Measurements from ENCODE around the gene TTC23L.
"Not testable (repeated sequence)": the region's sequence is repeated elsewhere in the genome, so short reads cannot be mapped to it uniquely, and the experiment has no call there.

Gene TTC23L

GRCh38 chr5:34881246-34881645 lies 42.3 kb downstream of the TTC23L start:
- no peak for DNase-seq

GRCh38 chr5:34886392-34887119 lies 47.6 kb downstream of the TTC23L start:
- DNase-seq: no peak

- DNase-seq: no peak
Observed at GRCh38 chr5:34889394-34889793, 50.4 kb downstream of the TTC23L start.

- no peak for DNase-seq
Observed at GRCh38 chr5:34891981-34892380, 53.0 kb downstream of the TTC23L start.

- DNase-seq: no peak
Observed at GRCh38 chr5:34892414-34892813, 53.5 kb downstream of the TTC23L start.

- DNase-seq: no peak
Observed at GRCh38 chr5:34894716-34895115, 55.8 kb downstream of the TTC23L start.

- DNase-seq: no peak
Observed at GRCh38 chr5:34895641-34896419, 56.9 kb downstream of the TTC23L start.

- no peak for DNase-seq
Observed at GRCh38 chr5:34897646-34898045, 58.7 kb downstream of the TTC23L start.

GRCh38 chr5:34898258-34898895 lies 59.4 kb downstream of the TTC23L start:
- peak; percentile 72 for DNase-seq

GRCh38 chr5:34899066-34899465 lies 60.1 kb downstream of the TTC23L start:
- DNase-seq: no peak

GRCh38 chr5:34900652-34901051 lies 61.7 kb downstream of the TTC23L start:
- no peak for DNase-seq

- no peak for DNase-seq
Observed at GRCh38 chr5:34903260-34903659, 64.3 kb downstream of the TTC23L start.

GRCh38 chr5:34905564-34905963 lies 66.6 kb downstream of the TTC23L start:
- no peak for DNase-seq

GRCh38 chr5:34913072-34913471 lies 74.1 kb downstream of the TTC23L start:
- no peak for DNase-seq

- DNase-seq: peak; percentile 74
Observed at GRCh38 chr5:34914671-34915138, 75.7 kb downstream of the TTC23L start.

- DNase-seq: peak; percentile 97
Observed at GRCh38 chr5:34915139-34915855, 76.3 kb downstream of the TTC23L start, which contains the start of the genes BRIX1 and RAD1. Gene BRIX1 (plus strand): TSS chr5:34915711. CDS start chr5:34915739, 28 bp downstream. Gene RAD1 (minus strand): TSS chr5:34915504. CDS start chr5:34914892, 612 bp downstream.

GRCh38 chr5:34915856-34916192 lies 76.9 kb downstream of the TTC23L start:
- no peak for DNase-seq

- no peak for DNase-seq
Observed at GRCh38 chr5:34916518-34916917, 77.6 kb downstream of the TTC23L start.

- DNase-seq: no peak
Observed at GRCh38 chr5:34918025-34918424, 79.1 kb downstream of the TTC23L start.

GRCh38 chr5:34919077-34919476 lies 80.1 kb downstream of the TTC23L start:
- DNase-seq: no peak

- DNase-seq: not testable (repeated sequence)
Observed at GRCh38 chr5:34923256-34923655, 84.3 kb downstream of the TTC23L start.

- no peak for DNase-seq
Observed at GRCh38 chr5:34923694-34924461, 84.9 kb downstream of the TTC23L start.

Data from activated CD8-positive, alpha-beta memory T cell treated with anti-CD3 and anti-CD28 coated beads for 24 hours (primary cell).